HG02981 (cell line): Measurements from ENCODE around the gene STAC3.

Experiments used
- ATAC-seq: cut with Tn5 transposase; IDR thresholded peaks from one replicate; pipeline ENCODE4 v1.9.1; 2021; ENCODE audit warnings: mild to moderate bottlenecking, moderate library complexity; ENCODE audit not compliant: unreplicated experiment

Gene STAC3

DNA sequence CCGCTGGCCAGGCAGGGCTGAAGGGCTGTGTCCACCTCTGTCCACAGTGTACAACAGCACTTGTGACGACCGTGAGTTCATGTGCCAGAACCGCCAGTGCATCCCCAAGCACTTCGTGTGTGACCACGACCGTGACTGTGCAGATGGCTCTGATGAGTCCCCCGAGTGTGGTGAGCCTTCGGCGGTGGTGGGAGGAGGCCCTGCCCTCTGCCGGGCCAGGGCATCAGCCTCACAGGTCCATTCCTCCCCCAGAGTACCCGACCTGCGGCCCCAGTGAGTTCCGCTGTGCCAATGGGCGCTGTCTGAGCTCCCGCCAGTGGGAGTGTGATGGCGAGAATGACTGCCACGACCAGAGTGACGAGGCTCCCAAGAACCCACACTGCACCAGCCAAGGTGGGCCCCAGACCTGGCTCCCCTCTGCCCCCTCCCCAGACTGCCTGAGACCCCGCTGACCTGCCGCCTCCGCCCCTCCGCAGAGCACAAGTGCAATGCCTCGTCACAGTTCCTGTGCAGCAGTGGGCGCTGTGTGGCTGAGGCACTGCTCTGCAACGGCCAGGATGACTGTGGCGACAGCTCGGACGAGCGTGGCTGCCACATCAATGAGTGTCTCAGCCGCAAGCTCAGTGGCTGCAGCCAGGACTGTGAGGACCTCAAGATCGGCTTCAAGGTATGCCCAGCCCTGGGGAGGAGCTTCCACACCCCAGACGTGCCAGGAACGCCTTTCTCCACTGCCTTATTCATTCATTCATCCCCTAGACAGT is 55.2 kb downstream of the STAC3 start:
- ATAC-seq = no peak

DNA sequence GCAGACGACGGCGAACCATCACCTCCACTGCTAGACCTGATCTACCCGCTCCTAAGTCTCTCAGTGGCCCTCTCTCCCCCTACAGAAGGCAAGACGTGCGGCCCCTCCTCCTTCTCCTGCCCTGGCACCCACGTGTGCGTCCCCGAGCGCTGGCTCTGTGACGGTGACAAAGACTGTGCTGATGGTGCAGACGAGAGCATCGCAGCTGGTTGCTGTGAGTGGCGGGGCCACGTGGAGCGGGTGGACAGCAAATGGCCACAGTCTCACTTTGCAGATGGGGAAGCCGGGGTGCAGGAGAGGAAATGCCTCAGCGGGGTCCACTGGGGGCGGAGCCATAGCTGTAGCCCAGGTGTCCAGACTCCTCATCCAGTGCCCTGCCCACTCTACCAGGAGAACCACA is 55.8 kb downstream of the STAC3 start:
- ATAC-seq = no peak

DNA sequence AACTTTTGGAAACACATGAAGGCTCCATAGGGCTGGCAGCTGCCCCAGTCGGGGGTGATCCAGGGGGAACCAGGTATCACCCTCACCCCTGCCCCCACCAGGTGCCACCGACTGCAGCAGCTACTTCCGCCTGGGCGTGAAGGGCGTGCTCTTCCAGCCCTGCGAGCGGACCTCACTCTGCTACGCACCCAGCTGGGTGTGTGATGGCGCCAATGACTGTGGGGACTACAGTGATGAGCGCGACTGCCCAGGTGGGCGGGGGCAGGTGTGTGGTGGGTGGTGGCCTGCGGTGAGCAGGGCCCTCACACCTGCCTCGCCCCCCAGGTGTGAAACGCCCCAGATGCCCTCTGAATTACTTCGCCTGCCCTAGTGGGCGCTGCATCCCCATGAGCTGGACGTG is 56.7 kb downstream of the STAC3 start:
- no peak for ATAC-seq

DNA sequence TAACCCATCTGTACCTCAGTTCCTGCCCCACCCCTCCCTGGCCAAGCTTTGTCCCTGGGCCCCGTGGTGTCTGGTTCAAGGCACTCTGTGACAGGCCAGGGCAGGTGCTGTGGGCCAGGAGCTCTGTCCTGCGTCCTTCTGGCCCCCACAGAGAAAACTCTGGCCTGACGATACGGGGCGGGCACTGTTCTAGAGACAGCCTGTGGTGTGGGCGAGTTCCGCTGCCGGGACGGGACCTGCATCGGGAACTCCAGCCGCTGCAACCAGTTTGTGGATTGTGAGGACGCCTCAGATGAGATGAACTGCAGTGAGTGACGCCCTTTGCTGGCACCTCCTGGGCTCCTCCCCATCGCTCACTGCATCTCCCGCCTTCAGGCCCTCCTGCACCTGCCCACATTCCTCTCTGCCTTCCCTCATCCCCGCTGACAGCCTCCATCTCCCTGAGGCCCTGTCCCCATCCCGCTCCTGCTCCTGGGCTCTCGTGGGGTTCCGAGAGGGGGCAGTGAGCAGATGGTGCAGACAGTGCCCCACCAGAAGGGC is 57.2 kb downstream of the STAC3 start:
- ATAC-seq = no peak
